Embryonic facial prominence (tissue), 1 donor: Measurements from ENCODE around the gene C1orf87.

Experiments used
- DNase-seq: peaks from one replicate; pipeline ENCODE4 v3.0.0-alpha.2; 2016; ENCODE audit errors: extremely low spot score

C1orf87 gene

GRCh38 chr1:60073605-60074278 is at the start of gene C1orf87:
TSS of gene C1orf87 (minus strand) at chr1:60073770. CDS start at chr1:60072643, 1,127 bp downstream.
- DNase-seq, result no peak

- no peak for DNase-seq
Observed at GRCh38 chr1:60118085-60118484, 44.5 kb upstream of the C1orf87 start.

- DNase-seq, result no peak
Observed at GRCh38 chr1:60114745-60115318, 41.3 kb upstream of the C1orf87 start.

GRCh38 chr1:60113596-60113995 is 40.0 kb upstream of the C1orf87 start:
- no peak for DNase-seq

GRCh38 chr1:60113028-60113427 is 39.5 kb upstream of the C1orf87 start:
- no peak for DNase-seq

- no peak for DNase-seq
Observed at GRCh38 chr1:60111716-60112115, 38.1 kb upstream of the C1orf87 start.

- DNase-seq, result no peak
Observed at GRCh38 chr1:60111118-60111517, 37.5 kb upstream of the C1orf87 start.

GRCh38 chr1:60108196-60108595 is 34.6 kb upstream of the C1orf87 start:
- no peak for DNase-seq

GRCh38 chr1:60103186-60103585 is 29.6 kb upstream of the C1orf87 start:
- no peak for DNase-seq

- DNase-seq, result no peak
Observed at GRCh38 chr1:60102267-60103061, 28.9 kb upstream of the C1orf87 start.

- no peak for DNase-seq
Observed at GRCh38 chr1:60101516-60101915, 27.9 kb upstream of the C1orf87 start.

GRCh38 chr1:60091195-60091715 is 17.7 kb upstream of the C1orf87 start:
- no peak for DNase-seq

GRCh38 chr1:60090655-60091054 is 17.1 kb upstream of the C1orf87 start:
- no peak for DNase-seq

GRCh38 chr1:60088620-60089155 is 15.1 kb upstream of the C1orf87 start:
- peak; percentile 12 for DNase-seq

GRCh38 chr1:60087681-60088080 is 14.1 kb upstream of the C1orf87 start:
- DNase-seq, result no peak

GRCh38 chr1:60078182-60078581 is 4.6 kb upstream of the C1orf87 start:
- no peak for DNase-seq

- no peak for DNase-seq
Observed at GRCh38 chr1:60071296-60071695, 2.3 kb downstream of the C1orf87 start.

- no peak for DNase-seq
Observed at GRCh38 chr1:60069691-60070090, 3.9 kb downstream of the C1orf87 start.

- DNase-seq, result peak; percentile 37
Observed at GRCh38 chr1:60068393-60069045, 5.1 kb downstream of the C1orf87 start.

GRCh38 chr1:60066001-60066400 is 7.6 kb downstream of the C1orf87 start:
- no peak for DNase-seq

- DNase-seq, result no peak
Observed at GRCh38 chr1:60065199-60065598, 8.4 kb downstream of the C1orf87 start.

- DNase-seq, result no peak
Observed at GRCh38 chr1:60063561-60063960, 10.0 kb downstream of the C1orf87 start.
